GM18870 (cell line): ENCODE measurements around the gene B3GAT1.
"Not testable (repeated sequence)": the region's sequence is repeated elsewhere in the genome, so short reads cannot be mapped to it uniquely, and the experiment has no call there.

Source experiments
- ATAC-seq: cut with Tn5 transposase; IDR thresholded peaks from one replicate; pipeline ENCODE4 v1.9.1; 2021; ENCODE audit warnings: moderate library complexity; ENCODE audit not compliant: unreplicated experiment

B3GAT1 gene, protein sequence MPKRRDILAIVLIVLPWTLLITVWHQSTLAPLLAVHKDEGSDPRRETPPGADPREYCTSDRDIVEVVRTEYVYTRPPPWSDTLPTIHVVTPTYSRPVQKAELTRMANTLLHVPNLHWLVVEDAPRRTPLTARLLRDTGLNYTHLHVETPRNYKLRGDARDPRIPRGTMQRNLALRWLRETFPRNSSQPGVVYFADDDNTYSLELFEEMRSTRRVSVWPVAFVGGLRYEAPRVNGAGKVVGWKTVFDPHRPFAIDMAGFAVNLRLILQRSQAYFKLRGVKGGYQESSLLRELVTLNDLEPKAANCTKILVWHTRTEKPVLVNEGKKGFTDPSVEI

DNA sequence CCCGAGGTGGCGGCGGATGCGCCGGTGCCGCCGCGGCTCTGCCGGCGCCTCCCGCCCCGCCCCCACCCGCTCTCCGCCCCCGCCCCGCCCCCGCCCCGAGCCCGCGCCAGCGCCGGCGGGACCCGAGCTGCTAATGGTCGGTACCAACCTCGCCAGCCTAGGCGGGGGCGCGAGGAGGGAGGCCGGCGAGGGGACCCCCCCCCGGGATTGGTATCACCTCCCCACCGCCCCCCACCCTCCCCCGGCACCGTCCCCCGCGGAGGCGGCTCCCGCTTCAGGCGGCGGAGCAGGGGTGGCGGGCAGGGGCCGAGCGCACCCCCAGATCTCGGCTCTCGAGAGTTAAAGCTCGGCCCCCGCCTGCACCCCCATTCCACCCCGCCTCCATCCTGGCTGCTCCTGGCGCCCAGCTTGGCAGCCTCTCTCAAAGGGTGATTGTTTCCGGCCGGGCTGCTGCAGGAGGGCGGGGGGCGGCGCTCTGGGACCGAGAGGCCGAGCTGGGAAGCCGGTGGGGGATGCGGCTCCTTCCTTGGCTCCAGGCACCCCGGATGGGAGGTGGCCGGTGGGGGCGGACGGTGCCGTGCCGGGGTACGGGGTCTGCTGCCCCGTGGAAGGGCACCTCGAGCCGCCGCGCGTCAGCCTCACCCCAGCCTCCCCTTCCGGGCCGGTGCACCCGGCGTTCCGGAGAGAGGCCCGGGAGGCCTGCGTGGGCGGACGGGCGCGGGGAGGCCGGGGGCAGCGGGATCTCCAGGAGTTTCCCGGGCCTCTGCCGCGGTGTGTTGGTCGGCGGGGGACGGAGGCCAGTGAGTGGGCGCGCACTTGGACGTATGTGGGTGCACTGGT lies at the start of gene B3GAT1:
TSS of gene B3GAT1 (minus strand) at position 40 of the 840 bp plus-strand sequence. CDS start 24,583 bp downstream, outside the sequence.
- ATAC-seq, result no peak

DNA sequence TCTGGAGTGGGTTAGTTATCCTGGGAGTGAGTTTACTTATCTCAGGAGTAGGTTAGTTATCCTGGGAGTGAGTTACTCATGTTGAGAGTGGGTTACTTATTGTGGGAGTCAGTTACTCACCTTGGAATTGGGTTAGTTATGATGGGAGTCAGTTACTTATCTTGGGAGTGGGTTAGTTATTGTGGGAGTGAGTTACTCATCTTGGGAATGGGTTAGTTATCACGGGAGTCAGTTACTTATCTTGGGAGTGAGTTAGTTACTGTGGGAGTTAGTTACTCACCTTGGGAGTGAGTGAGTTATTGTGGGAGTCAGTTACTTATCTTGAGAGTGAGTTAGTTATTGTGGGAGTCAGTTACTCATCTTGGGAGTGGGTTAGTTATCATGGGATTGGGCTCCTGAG lies 49.6 kb upstream of the B3GAT1 start:
- no peak for ATAC-seq

- ATAC-seq, result no peak
Observed at GRCh38 chr11:134460881-134461280, 48.8 kb upstream of the B3GAT1 start.

DNA sequence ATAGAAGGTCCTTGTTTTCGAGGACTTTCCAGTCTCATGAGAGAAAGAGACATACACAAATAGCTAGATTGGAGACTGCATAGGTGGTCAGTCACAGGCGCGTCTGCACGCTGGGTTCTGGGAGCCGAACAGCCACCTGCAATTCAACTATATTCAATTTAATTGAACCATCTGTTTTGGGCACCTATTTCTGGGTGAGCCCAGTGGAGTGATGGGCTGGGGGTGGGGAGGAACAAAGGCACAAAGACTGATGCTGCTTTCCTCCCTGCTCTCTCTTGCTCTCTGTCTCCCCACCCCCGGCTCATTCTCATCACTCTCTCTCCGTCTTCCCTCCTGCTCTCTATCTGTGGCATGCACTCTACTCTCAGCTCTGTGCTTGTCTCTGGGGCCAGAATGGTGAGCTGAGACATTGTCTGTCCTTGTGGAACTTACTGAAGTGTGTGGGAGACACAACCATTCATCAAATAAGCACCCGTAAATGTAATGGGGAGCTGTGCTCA lies 48.1 kb upstream of the B3GAT1 start:
- ATAC-seq, result no peak

- ATAC-seq, result no peak
Observed at GRCh38 chr11:134459246-134460061, 47.4 kb upstream of the B3GAT1 start.

DNA sequence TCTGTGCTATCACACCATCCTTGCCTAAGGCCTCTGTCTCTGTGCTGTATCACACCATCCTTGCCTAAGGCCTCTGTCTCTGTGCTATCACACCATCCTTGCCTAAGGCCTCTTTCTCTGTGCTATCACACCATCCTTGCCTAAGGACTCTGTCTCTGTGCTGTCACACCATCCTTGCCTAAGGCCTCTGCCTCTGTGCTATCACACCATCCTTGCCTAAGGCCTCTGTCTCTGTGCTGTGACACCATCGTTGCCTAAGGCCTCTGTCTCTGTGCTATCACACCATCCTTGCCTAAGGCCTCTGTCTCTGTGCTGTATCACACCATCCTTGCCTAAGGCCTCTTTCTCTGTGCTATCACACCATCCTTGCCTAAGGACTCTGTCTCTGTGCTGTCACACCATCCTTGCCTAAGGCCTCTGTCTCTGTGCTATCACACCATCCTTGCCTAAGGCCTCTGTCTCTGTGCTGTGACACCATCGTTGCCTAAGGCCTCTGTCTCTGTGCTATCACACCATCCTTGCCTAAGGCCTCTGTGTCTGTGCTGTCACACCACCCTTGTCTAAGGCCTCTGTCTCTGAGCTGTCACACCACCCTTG lies 45.5 kb upstream of the B3GAT1 start:
- ATAC-seq, result not testable (repeated sequence)

DNA sequence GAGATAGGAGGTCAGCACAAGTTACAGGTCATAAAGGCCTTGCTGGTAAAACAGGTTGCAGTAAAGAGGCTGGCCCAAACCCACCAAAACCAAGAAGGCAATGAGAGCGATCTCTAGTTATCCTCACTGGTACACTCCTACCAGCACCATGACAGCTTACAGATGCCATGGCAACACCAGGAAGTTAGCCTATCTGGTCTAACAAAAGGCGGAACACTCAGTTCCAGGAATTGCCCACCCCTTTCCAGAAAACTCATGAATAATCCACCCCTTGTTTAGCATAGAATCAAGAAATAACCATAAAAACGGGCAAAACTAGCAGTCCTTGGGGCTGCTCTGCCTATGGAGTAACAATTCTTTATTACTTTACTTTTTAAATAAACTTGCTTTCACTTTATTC lies 43.5 kb upstream of the B3GAT1 start:
- ATAC-seq, result no peak

DNA sequence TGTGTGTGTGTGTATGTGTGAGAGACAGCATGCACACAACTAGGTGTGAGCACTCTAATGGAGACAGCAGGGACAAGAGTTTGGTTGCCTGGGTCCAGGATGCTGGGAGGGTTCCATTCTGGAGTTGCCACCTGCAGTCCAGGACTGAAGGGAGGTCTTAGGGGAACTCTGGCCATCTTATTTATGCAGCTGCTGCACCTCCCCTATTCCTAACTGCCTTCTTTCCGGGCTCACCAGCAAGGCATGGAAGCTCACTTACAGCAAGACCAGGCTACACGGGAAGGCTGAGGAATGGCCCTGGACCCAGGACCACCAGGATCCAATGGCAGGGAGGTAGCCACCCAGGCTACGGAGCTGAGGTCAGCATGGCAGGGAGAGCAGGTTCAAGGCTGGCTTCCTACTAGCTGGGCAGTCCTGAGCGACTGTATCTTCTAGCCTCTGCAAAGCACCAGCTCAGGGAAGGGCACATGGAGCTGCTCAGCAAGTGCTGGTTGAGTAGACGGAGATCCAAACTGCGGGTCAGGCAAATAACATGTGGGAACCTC lies 42.2 kb upstream of the B3GAT1 start:
- no peak for ATAC-seq

GRCh38 chr11:134453441-134453840 lies 41.4 kb upstream of the B3GAT1 start:
- ATAC-seq, result no peak

GRCh38 chr11:134452838-134453155 lies 40.8 kb upstream of the B3GAT1 start:
- no peak for ATAC-seq

- ATAC-seq, result no peak
Observed at GRCh38 chr11:134452026-134452837, 40.2 kb upstream of the B3GAT1 start.

DNA sequence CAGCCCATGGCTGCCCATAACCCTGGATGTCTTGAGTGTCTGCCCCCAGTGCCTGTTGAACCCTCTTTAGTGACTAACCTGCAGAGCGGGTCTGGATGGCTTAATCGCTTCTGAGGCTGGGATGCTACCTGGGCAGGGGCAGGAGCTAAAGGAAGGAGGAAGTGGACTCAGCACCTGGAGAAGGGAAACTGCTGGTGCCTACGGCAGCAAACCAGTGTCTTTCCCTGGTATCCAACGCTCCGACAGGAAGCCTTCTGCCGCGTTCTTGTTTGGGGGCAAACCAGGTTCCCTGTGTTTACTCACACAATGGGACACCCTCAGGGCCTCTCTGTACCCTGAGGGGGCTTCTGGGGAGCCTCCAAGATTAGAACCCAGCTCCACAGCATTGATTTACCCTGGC lies 38.1 kb upstream of the B3GAT1 start:
- no peak for ATAC-seq

GRCh38 chr11:134449713-134450112 lies 37.7 kb upstream of the B3GAT1 start:
- no peak for ATAC-seq

- no peak for ATAC-seq
Observed at GRCh38 chr11:134449051-134449450, 37.0 kb upstream of the B3GAT1 start.

- ATAC-seq, result no peak
Observed at GRCh38 chr11:134447696-134448095, 35.7 kb upstream of the B3GAT1 start.

GRCh38 chr11:134445601-134446325 lies 33.7 kb upstream of the B3GAT1 start:
- ATAC-seq, result no peak

- not testable (repeated sequence) for ATAC-seq
Observed at GRCh38 chr11:134444160-134445108, 32.4 kb upstream of the B3GAT1 start.

DNA sequence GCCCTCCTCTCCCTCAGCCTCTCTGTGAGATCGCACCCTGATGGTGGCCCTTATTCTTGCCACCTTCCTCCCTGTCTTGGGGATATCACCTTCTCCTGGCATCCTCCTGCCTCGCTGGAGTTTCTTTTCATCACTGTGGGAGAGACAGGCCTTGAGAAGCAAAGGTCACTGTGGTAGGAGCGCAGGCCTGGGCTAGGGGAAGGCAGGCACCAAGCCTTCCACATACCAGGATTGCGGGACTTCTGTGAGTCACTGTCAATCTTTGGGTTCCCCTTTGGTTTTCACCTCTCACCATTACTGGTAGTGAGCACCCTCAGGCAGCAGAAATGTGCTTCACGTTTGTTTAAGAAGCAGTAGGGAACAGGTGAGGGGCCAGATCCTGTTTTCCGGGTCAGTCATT lies 31.2 kb upstream of the B3GAT1 start:
- ATAC-seq, result no peak
